GM23338 (cell line): ENCODE measurements around the gene DYNLT3. TPM values are rescaled to one million over a fixed set of nuclear protein-coding genes. Genes with fewer than 3 reads are reported as not detected.

Experiments
- ATAC-seq: fragments of 200-7000 bp; cut with Tn5 transposase; 3 replicates; pipeline ENCODE4 v1.9.1; 2020
- DNase-seq: peaks from one replicate; pipeline ENCODE4 v3.0.0-alpha.2; 2015; ENCODE audit warnings: low spot score
- H2AFZ ChIP-seq: fragments of 200-600 bp; sonication (generic); 2 replicates; pipeline ENCODE4 v1.8.0; 2016; ENCODE audit warnings: antibody characterized with exemption, mild to moderate bottlenecking, moderate library complexity
- H3F3A ChIP-seq: fragments of 200-600 bp; sonication (generic); replicated peaks from 2 replicates; pipeline ENCODE4 v1.8.0; 2017; ENCODE audit warnings: antibody characterized with exemption, mixed run types, low read depth
- H3K27ac ChIP-seq: fragments of 200-600 bp; sonication (generic); 2 replicates; pipeline ENCODE4 v1.6.1; 2016; ENCODE audit warnings: low read depth
- H3K27me3 ChIP-seq: fragments of 200-600 bp; sonication (generic); 2 replicates; pipeline ENCODE4 v1.8.0; 2016; ENCODE audit warnings: mild to moderate bottlenecking, mixed run types, moderate library complexity; ENCODE audit not compliant: insufficient read depth
- H3K36me3 ChIP-seq: fragments of 200-600 bp; sonication (generic); 2 replicates; pipeline ENCODE4 v1.8.0; 2016; ENCODE audit warnings: mild to moderate bottlenecking; ENCODE audit not compliant: insufficient read depth
- H3K4me1 ChIP-seq: fragments of 200-600 bp; sonication (generic); 2 replicates; pipeline ENCODE4 v1.8.0; 2016; ENCODE audit warnings: mild to moderate bottlenecking, moderate library complexity; ENCODE audit not compliant: insufficient read depth
- H3K4me2 ChIP-seq: fragments of 200-600 bp; sonication (generic); 2 replicates; pipeline ENCODE4 v1.7.1; 2017; ENCODE audit warnings: mixed run types
- H3K4me3 ChIP-seq: fragments of 200-600 bp; sonication (generic); 2 replicates; pipeline ENCODE4 v1.6.1; 2016; ENCODE audit warnings: mixed run types
- H3K79me2 ChIP-seq: fragments of 200-600 bp; sonication (generic); replicated peaks from 2 replicates; pipeline ENCODE4 v1.8.0; 2017; ENCODE audit warnings: mild to moderate bottlenecking; ENCODE audit not compliant: insufficient read depth
- H3K9me2 ChIP-seq: fragments of 200-600 bp; sonication (generic); 2 replicates; pipeline ENCODE4 v1.8.0; 2017; ENCODE audit not compliant: insufficient read depth
- H4K20me1 ChIP-seq: fragments of 200-600 bp; sonication (generic); replicated peaks from 2 replicates; pipeline ENCODE4 v1.8.0; 2017; ENCODE audit warnings: mild to moderate bottlenecking; ENCODE audit not compliant: insufficient read depth
- H3K27ac Mint-ChIP-seq: 2 replicates; pipeline ENCODE4 v1.8.0; 2020; ENCODE audit warnings: inconsistent platforms, mild to moderate bottlenecking, moderate library complexity, mixed read lengths
- H3K27me3 Mint-ChIP-seq: 3 replicates; pipeline ENCODE4 v1.8.0; 2022; ENCODE audit warnings: low read depth, mild to moderate bottlenecking, moderate library complexity, mixed read lengths, inconsistent platforms; ENCODE audit not compliant: insufficient read depth, poor library complexity
- H3K36me3 Mint-ChIP-seq: 3 replicates; pipeline ENCODE4 v1.8.0; 2021; ENCODE audit warnings: low read depth, mild to moderate bottlenecking, inconsistent platforms, moderate library complexity, mixed read lengths
- H3K4me1 Mint-ChIP-seq: 3 replicates; pipeline ENCODE4 v1.8.0; 2020; ENCODE audit warnings: mild to moderate bottlenecking, inconsistent platforms, mixed read lengths
- H3K4me3 Mint-ChIP-seq: 3 replicates; pipeline ENCODE4 v1.8.0; 2021; ENCODE audit warnings: moderate library complexity, mild to moderate bottlenecking, inconsistent platforms, mixed read lengths
- H3K9me3 Mint-ChIP-seq: 3 replicates; pipeline ENCODE4 v1.8.0; 2020; ENCODE audit warnings: moderate library complexity, mild to moderate bottlenecking, inconsistent platforms, mixed read lengths
- CREB1 ChIP-seq: fragments of 250-450 bp; sonication (Bioruptor Pico); IDR thresholded peaks from 2 replicates; pipeline ENCODE4 v1.5.0; 2020; ENCODE audit warnings: low read depth, mild to moderate bottlenecking, moderate library complexity
- ETS1 ChIP-seq: IDR thresholded peaks from 2 replicates; pipeline ENCODE4 v1.6.1; 2016; ENCODE audit warnings: antibody characterized with exemption
- EZH2 ChIP-seq: fragments of 200-600 bp; sonication (generic); IDR thresholded peaks from one replicate; pipeline ENCODE4 v1.8.0; 2017; ENCODE audit warnings: antibody characterized with exemption, mild to moderate bottlenecking, low read depth; ENCODE audit not compliant: unreplicated experiment
- EZH2phosphoT487 ChIP-seq: fragments of 200-600 bp; sonication (generic); IDR thresholded peaks from one replicate; pipeline ENCODE4 v1.8.1; 2018; ENCODE audit warnings: antibody characterized with exemption; ENCODE audit not compliant: unreplicated experiment
- JUNB ChIP-seq: IDR thresholded peaks from one replicate; pipeline ENCODE4 v1.6.1; 2016; ENCODE audit warnings: antibody characterized with exemption; ENCODE audit not compliant: unreplicated experiment
- NANOG ChIP-seq: IDR thresholded peaks from 2 replicates; pipeline ENCODE4 v1.6.1; 2016; ENCODE audit warnings: antibody characterized with exemption, borderline replicate concordance
- POLR2AphosphoS5 ChIP-seq: IDR thresholded peaks from 2 replicates; pipeline ENCODE4 v1.6.1; 2016; ENCODE audit warnings: antibody characterized with exemption, low read depth
- STAT1 ChIP-seq: IDR thresholded peaks from one replicate; pipeline ENCODE4 v1.6.1; 2016; ENCODE audit warnings: antibody characterized with exemption; ENCODE audit not compliant: unreplicated experiment
- ZNF114 ChIP-seq: fragments of 250-450 bp; sonication (Bioruptor Pico); IDR thresholded peaks from 2 replicates; pipeline ENCODE4 v1.5.0; 2020; ENCODE audit warnings: mild to moderate bottlenecking, moderate library complexity
- ZNF331 ChIP-seq: fragments of 250-450 bp; sonication (Bioruptor Pico); IDR thresholded peaks from 2 replicates; pipeline ENCODE4 v1.5.0; 2020; ENCODE audit warnings: low read depth, mild to moderate bottlenecking, moderate library complexity
- ZNF462 ChIP-seq: fragments of 250-450 bp; sonication (Bioruptor Pico); IDR thresholded peaks from 2 replicates; pipeline ENCODE4 v1.5.0; 2020; ENCODE audit warnings: mild to moderate bottlenecking, moderate library complexity
- polyA plus RNA-seq: library from polyadenylated mRNA; unstranded; fragments of >200 nt; fragmentation: Nextera tagmentation; extraction: Ambion mirVana; gene quantifications from 2 replicates; pipeline ENCODE4 v1.2.1, GENCODE V29; 2016
- total RNA-seq: library from RNA; depleted of rRNA; stranded (reverse); fragments of >200 nt; shearing (Covaris generic); gene quantifications from 2 replicates; pipeline ENCODE4 v1.2.3, GENCODE V29; 2014
- TF ChIP-seq, protein P1 (sequence below), 2 experiments: fragments of 200-600 bp in 1 of 2; sonication (generic) in 1 of 2; conservative IDR thresholded peaks; 2 replicates each; pipeline versions ENCODE4 v1.5.1 to v1.6.1; 2016 to 2017; ENCODE audit warnings: antibody characterized with exemption in 2 of 2, low read depth in 2 of 2, mild to moderate bottlenecking in 2 of 2, moderate library complexity in 1 of 2
- TF ChIP-seq, protein P2 (sequence below): IDR thresholded peaks from one replicate; pipeline ENCODE4 v1.6.1; 2018; ENCODE audit warnings: antibody characterized with exemption; ENCODE audit not compliant: unreplicated experiment

DYNLT3 gene
- total and polyA plus RNA-seq, 2 experiments from 2014 or later, result 6.5 to 8.1 TPM

DNA sequence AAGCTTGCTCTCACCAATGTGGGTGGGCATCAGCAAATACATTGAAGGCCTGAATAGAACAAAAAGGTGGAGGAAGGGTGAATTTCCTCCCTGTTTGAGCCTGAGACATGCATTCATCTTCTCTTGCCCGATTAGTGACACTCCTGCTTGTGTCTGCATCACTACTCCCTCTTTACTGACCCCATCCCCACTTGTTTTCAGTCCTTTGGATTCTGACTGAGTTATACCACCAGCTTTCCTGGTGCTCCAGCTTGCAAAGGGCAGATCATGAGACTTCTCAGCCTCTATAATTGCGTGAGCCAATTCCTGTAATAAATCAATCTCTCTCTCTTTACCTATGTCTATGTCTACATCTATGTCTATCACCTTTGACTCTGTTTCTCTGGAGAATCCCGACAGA, 47.4 kb upstream of the DYNLT3 start:
- no peak overlapping the region for H3K27ac Mint-ChIP-seq
- H3K36me3 Mint-ChIP-seq, result no peaks in the 10 kb centered on the region
- H3K4me1 Mint-ChIP-seq, result peaks cover 23% of the 10 kb centered on the region
- Histone ChIP-seq H3K27ac (no peak overlapping the region), H3K27me3 (no peaks in the 10 kb centered on the region), H3K79me2 (no peaks in the 10 kb centered on the region), H3K4me3 (no peak overlapping the region), H3K4me1 (peaks cover 4% of the 10 kb centered on the region; the same call in 1 of the 2 replicates), H3K36me3 (no peaks in the 10 kb centered on the region), H4K20me1 (no peaks in the 10 kb centered on the region), H3F3A (no peaks in the 10 kb centered on the region), H2AFZ (no peak overlapping the region), H3K9me2 (no peaks in the 10 kb centered on the region), H3K4me2 (no peak overlapping the region)
- no peaks in the 10 kb centered on the region for H3K9me3 Mint-ChIP-seq
- ATAC-seq (no peak), DNase-seq (no peak)
- H3K4me3 Mint-ChIP-seq, result no peak overlapping the region
- H3K27me3 Mint-ChIP-seq, result peaks cover 2% of the 10 kb centered on the region
- TF ChIP-seq EZH2 (no peak), STAT1 (no peak), EZH2phosphoT487 (no peak), POLR2AphosphoS5 (no peak), NANOG (no peak), ZNF462 (CRISPR knock-in tag) (no peak), ETS1 (no peak), CREB1 (CRISPR knock-in tag) (no peak), ZNF114 (CRISPR knock-in tag) (no peak), JUNB (no peak), ZNF331 (no peak)
- TF ChIP-seq, protein P1, sequence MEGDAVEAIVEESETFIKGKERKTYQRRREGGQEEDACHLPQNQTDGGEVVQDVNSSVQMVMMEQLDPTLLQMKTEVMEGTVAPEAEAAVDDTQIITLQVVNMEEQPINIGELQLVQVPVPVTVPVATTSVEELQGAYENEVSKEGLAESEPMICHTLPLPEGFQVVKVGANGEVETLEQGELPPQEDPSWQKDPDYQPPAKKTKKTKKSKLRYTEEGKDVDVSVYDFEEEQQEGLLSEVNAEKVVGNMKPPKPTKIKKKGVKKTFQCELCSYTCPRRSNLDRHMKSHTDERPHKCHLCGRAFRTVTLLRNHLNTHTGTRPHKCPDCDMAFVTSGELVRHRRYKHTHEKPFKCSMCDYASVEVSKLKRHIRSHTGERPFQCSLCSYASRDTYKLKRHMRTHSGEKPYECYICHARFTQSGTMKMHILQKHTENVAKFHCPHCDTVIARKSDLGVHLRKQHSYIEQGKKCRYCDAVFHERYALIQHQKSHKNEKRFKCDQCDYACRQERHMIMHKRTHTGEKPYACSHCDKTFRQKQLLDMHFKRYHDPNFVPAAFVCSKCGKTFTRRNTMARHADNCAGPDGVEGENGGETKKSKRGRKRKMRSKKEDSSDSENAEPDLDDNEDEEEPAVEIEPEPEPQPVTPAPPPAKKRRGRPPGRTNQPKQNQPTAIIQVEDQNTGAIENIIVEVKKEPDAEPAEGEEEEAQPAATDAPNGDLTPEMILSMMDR (conservative IDR thresholded peaks at IDR 0.05; ENCODE audit: low read depth in 2 of 2), result no peak
- TF ChIP-seq, protein P2, sequence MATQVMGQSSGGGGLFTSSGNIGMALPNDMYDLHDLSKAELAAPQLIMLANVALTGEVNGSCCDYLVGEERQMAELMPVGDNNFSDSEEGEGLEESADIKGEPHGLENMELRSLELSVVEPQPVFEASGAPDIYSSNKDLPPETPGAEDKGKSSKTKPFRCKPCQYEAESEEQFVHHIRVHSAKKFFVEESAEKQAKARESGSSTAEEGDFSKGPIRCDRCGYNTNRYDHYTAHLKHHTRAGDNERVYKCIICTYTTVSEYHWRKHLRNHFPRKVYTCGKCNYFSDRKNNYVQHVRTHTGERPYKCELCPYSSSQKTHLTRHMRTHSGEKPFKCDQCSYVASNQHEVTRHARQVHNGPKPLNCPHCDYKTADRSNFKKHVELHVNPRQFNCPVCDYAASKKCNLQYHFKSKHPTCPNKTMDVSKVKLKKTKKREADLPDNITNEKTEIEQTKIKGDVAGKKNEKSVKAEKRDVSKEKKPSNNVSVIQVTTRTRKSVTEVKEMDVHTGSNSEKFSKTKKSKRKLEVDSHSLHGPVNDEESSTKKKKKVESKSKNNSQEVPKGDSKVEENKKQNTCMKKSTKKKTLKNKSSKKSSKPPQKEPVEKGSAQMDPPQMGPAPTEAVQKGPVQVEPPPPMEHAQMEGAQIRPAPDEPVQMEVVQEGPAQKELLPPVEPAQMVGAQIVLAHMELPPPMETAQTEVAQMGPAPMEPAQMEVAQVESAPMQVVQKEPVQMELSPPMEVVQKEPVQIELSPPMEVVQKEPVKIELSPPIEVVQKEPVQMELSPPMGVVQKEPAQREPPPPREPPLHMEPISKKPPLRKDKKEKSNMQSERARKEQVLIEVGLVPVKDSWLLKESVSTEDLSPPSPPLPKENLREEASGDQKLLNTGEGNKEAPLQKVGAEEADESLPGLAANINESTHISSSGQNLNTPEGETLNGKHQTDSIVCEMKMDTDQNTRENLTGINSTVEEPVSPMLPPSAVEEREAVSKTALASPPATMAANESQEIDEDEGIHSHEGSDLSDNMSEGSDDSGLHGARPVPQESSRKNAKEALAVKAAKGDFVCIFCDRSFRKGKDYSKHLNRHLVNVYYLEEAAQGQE, result no peak
